ENCODE data around the gene NCR2.

Gene NCR2

GRCh38 chr6:41375598-41376151 lies 40.3 kb downstream of the NCR2 start (continued):
- TF ChIP-seq PRDM2 (tag by site-specific recombination; IDR thresholded peaks at IDR 0.05; ENCODE audit: borderline replicate concordance) (no peak), ZNF776 (tag by site-specific recombination; IDR thresholded peaks at IDR 0.05; ENCODE audit: borderline replicate concordance) (no peak), ELK4 (IDR thresholded peaks at IDR 0.05; ENCODE audit: borderline replicate concordance, low read depth, low read length) (no peak), ZNF747 (tag by site-specific recombination; IDR thresholded peaks at IDR 0.05) (no peak), AEBP2 (tag by site-specific recombination; IDR thresholded peaks at IDR 0.05; ENCODE audit: borderline replicate concordance) (no peak), HOXD13 (CRISPR knock-in tag; IDR thresholded peaks at IDR 0.05; ENCODE audit: borderline replicate concordance) (no peak), ZNF571 (tag by site-specific recombination; IDR thresholded peaks at IDR 0.05) (no peak), ZNF350 (tag by site-specific recombination; IDR thresholded peaks at IDR 0.05) (no peak), ZNF768 (tag by site-specific recombination; IDR thresholded peaks at IDR 0.05) (no peak)

GRCh38 chr6:41376176-41376575 lies 40.8 kb downstream of the NCR2 start:
- Histone ChIP-seq H3K4me1 (ENCODE audit: control insufficient read depth, insufficient read depth, low read length) (0 out of 2 replicates have a peak, but pooled peaks cover 2% of the 10 kb centered on the region), H3K36me3 (ENCODE audit: control insufficient read depth in 2 of 2, insufficient read depth in 1 of 2, low read length in 2 of 2) (no peaks in the 10 kb centered on the region), H3K4me3 (ENCODE audit: low read depth, low read length) (no peak overlapping the region), H3K27ac (ENCODE audit: extremely low read depth, low read depth, low read length) (no peak overlapping the region), H3K9me3 (ENCODE audit: control insufficient read depth, insufficient read depth, low read depth, low read length) (no peaks in the 10 kb centered on the region)
- POLR2A ChIA-PET, result interaction anchor here (1.0 kb wide), 1 partner anchor 205 kb away, joined by 3 read pairs; no protein-coding TSS in a partner anchor
- CTCF ChIA-PET, result interaction anchor here (0.6 to 9.2 kb wide), 4 partner anchors 9 to 664 kb away, joined by 4 to 266 read pairs (median 6); no protein-coding TSS in a partner anchor
- TF ChIP-seq ZNF2 (tag by site-specific recombination; IDR thresholded peaks at IDR 0.05), result no peak
- TF ChIP-seq ZNF623 (tag by site-specific recombination; IDR thresholded peaks at IDR 0.05), result no peak
- TF ChIP-seq ZNF610 (tag by site-specific recombination; IDR thresholded peaks at IDR 0.05; ENCODE audit: borderline replicate concordance), result no peak
- TF ChIP-seq ZNF654 (tag by site-specific recombination; IDR thresholded peaks at IDR 0.05; ENCODE audit: low read depth), result no peak
- TF ChIP-seq ZNF629 (tag by site-specific recombination; IDR thresholded peaks at IDR 0.05), result no peak
- TF ChIP-seq ZNF560 (tag by site-specific recombination; IDR thresholded peaks at IDR 0.05; ENCODE audit: borderline replicate concordance), result no peak
- no peak for TF ChIP-seq REPIN1 (tag by site-specific recombination; IDR thresholded peaks at IDR 0.05; ENCODE audit: low read depth)
- TF ChIP-seq ZNF223 (tag by site-specific recombination; IDR thresholded peaks at IDR 0.05), result no peak
- TF ChIP-seq ZBTB17 (tag by site-specific recombination; IDR thresholded peaks at IDR 0.05), result no peak
- TF ChIP-seq ZNF747 (tag by site-specific recombination; IDR thresholded peaks at IDR 0.05), result no peak
- no peak for TF ChIP-seq ZNF510 (tag by site-specific recombination; IDR thresholded peaks at IDR 0.05; ENCODE audit: insufficient replicate concordance)
- TF ChIP-seq ZNF148 (tag by site-specific recombination; IDR thresholded peaks at IDR 0.05; ENCODE audit: borderline replicate concordance), result no peak
- TF ChIP-seq ZNF449 (tag by site-specific recombination; IDR thresholded peaks at IDR 0.05), result no peak
- TF ChIP-seq KLF10 (tag by site-specific recombination; IDR thresholded peaks at IDR 0.05), result no peak
- no peak for TF ChIP-seq ZNF626 (tag by site-specific recombination; IDR thresholded peaks at IDR 0.05)
- TF ChIP-seq RBAK (tag by site-specific recombination; IDR thresholded peaks at IDR 0.05), result no peak

All from HEK293 (cell line).